GM18517 (cell line): Measurements from ENCODE around the gene SH3GL2.
"Not testable (repeated sequence)": the region's sequence is repeated elsewhere in the genome, so short reads cannot be mapped to it uniquely, and the experiment has no call there.

Source experiments
- ATAC-seq: cut with Tn5 transposase; IDR thresholded peaks from one replicate; pipeline ENCODE4 v1.9.1; 2021; ENCODE audit warnings: mild to moderate bottlenecking, moderate library complexity; ENCODE audit not compliant: unreplicated experiment

Gene SH3GL2

DNA sequence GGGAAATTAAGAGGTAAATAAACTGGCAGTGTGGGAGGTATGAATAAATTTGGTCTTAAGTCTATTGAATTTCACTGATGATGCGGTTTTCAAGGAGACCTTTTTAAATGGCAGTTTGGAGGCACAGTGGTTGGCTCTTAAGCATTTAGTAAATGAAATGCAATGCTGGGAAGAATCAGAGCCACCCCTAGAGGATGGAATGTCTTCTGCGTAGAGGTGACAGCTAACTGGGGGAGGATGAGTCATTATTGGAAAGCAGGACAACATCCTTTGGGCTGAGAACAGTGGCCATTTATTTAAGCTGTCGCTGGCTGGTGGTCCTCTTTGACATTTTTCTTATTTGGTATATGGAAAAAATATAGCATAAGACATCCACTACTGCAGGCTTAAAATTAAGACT is 163.2 kb downstream of the SH3GL2 start:
- ATAC-seq, result no peak

- ATAC-seq, result no peak
Measured at GRCh38 chr9:17744786-17745185, 165.9 kb downstream of the SH3GL2 start.

GRCh38 chr9:17750269-17750668 is 171.4 kb downstream of the SH3GL2 start:
- ATAC-seq, result no peak

- ATAC-seq, result no peak
Measured at GRCh38 chr9:17751486-17751885, 172.6 kb downstream of the SH3GL2 start.

- ATAC-seq, result no peak
Measured at GRCh38 chr9:17752021-17752420, 173.2 kb downstream of the SH3GL2 start.

GRCh38 chr9:17757816-17758215 is 178.9 kb downstream of the SH3GL2 start:
- ATAC-seq, result no peak

- ATAC-seq, result no peak
Measured at GRCh38 chr9:17760250-17760649, 181.4 kb downstream of the SH3GL2 start.

GRCh38 chr9:17761984-17762676 is 183.3 kb downstream of the SH3GL2 start:
- no peak for ATAC-seq

DNA sequence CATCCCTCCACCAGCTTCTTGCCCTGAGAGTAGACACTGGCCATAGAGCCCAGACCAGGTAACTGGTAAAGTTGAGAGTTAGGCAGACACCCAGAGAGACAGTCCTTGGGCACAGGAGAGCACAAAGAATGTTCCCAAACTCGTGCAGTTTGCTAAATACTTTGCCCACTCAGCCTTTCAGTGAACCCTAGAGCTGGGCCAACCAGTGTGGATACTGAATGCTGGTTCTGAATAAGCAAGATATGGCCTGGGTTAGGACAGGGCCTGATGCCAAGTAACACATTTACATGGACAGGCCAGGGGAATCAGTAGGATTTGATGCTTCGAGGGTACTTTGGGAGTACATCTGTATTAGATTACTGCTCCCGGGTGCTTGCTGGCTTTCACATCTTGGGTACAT is 185.4 kb downstream of the SH3GL2 start:
- ATAC-seq, result no peak

GRCh38 chr9:17765131-17765530 is 186.3 kb downstream of the SH3GL2 start:
- ATAC-seq, result not testable (repeated sequence)

DNA sequence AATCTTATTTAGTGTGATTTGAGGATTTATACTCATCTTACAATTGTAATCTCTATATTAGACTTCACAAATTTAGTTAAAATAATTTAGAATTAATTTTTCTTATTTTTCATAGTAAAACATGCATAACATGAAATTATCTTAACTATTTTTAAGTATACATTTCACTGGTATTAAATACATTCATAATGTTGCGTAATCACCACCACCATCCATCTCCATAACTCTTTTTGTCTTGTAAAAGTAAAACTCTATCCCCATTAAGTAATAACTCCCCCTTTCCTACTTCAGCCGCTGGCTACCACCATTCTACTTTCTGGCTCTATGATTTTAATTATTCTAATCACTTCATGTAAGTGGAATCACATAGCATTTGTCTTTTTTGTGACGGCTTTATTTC is 193.4 kb downstream of the SH3GL2 start:
- ATAC-seq, result no peak

GRCh38 chr9:17775656-17776055 is 196.8 kb downstream of the SH3GL2 start:
- ATAC-seq, result no peak

DNA sequence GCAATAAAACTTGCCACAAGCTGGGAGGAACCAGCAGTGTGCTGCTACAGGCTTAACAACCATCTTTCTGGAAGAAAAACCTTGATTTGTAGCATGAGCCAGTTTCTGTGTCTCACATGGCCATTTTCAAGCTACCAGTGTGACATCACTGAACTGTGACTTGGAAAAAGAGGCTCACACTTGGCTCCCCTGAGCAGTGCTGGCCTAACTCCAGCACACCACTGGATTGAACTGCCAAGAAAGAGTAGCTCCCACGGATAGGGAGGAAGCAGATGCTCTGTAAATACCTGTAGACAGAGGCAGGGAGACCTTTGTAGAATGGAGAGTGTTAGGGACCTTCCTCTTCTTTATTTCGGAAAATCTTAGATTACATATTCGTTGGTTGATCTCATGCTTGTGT is 197.9 kb downstream of the SH3GL2 start:
- no peak for ATAC-seq

DNA sequence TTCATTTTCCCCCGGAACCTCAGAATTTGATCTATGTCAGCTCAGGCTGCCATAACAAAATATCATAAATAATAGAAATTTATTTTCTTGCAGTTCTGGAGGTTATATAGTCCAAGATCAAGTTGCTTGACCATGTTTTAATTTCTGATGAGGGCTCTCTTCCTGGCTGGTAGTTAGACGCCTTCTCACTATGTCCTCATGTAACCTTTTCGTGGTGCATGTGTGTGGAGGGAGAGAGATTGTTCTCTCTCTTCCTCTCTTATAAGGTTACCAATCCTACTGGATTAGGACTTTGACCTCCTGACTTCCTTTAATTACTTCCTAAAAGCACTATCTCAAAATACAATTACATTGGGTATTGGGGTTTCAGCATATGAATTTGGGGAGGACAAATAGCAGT is 198.6 kb downstream of the SH3GL2 start:
- ATAC-seq, result no peak

DNA sequence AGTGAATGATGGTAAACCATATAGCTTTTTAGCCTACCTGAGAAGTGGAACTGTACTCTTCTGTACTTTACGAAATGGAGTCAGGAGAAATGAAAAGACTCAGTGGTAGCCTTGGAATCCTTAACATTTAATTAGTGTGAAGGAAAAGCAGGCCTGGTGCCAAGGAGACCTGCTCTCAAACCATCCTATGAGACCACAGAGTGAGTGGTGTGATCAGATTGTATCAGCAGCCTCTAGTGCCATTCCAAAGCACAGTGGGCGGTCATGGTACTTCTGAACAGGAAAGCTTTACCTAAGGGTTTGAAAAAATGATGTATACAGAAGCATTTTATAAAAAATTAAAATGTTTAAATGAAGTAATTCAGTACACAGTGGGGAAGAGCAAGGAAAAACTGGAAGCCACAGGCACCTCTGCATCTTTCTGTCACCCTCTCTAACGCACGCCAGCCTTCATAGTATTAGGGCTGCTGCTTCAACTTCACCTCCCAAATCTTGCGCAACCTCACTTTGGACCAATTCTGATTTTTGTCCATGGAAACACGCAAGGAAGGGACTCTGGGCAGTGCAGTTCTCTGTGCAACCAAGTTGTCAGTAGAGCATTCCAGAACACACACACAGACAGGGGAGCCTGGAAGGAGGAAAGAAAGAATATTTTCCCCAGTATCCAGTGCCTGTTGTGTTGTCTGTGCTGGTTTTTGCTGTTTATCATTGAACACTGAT is 203.7 kb downstream of the SH3GL2 start:
- ATAC-seq, result no peak

- no peak for ATAC-seq
Measured at GRCh38 chr9:17783227-17783626, 204.4 kb downstream of the SH3GL2 start.

DNA sequence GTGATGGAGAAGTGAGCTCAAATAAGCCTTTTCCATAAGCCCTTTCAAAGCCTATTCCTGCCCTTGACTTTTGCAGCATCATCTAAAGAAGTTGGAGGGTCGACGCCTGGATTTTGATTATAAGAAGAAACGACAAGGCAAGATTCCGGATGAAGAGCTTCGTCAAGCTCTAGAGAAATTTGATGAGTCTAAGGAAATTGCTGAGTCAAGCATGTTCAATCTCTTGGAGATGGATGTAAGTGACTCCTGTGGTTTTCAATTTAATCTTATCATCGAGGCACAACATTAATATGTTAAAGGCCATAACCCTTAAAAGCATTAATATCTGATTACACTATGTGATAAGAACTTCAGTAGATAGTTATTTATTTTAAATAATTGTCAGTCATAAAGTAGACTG is 210.4 kb downstream of the SH3GL2 start:
- no peak for ATAC-seq

DNA sequence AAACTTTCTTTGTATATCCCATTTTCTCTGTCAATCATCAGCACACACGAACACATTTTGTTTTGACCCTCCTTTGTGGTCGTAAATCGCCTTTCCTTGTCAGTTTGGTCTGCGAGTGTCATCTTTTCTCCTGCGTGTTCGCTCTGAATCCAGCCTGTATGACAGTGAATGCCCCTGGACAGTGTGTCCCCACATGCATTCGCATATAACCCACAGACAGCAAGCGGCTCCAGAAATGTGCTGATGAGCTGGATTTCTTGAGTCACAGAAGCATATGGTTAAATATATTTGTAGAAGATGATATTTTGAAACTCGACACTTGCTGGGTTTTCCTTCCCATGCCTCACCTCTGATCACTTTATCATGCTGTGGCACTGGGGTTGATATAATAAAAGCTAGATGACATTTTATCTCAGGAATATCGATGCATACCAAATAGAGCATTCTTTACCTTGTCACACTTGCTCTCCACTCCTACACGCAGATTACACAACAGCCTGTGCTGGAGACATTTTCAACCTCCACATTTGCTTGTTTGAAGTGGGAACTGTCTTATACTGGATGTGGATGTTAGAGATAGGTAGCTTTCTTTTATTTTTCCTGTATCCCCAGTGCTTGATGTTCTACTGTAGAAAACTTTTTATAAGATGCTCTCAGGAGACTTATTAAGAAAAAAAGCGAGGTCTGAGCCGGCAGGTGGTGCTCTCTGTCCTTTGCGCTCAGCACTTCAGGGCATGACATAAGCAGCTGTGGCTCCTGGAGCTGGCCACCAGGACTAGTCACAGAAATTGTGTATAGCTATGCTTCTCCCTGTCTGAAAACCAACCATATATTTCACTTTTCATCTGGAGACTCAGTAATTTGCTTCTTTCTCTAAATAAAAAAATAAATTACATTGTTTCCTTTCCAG is 215.1 kb downstream of the SH3GL2 start:
- ATAC-seq, result no peak

DNA sequence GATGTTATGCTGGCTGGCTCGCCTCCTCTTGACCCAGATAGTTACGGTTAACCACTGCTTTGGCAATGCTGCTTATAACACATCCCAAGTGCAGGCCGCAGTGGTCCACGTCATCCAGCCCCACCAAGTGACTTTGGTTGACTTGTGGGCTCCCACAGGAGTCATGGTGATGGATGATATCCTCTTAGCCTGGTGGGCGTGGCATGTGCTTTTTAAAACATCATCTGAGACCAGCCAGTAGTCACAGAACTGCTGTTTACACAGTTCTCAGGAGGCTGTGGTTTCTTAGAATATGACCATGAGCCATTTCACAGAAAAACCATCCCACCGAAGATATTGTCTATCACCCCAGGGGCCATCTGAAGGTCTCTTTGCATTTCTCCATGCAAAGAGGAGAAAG is 216.9 kb downstream of the SH3GL2 start:
- no peak for ATAC-seq

DNA sequence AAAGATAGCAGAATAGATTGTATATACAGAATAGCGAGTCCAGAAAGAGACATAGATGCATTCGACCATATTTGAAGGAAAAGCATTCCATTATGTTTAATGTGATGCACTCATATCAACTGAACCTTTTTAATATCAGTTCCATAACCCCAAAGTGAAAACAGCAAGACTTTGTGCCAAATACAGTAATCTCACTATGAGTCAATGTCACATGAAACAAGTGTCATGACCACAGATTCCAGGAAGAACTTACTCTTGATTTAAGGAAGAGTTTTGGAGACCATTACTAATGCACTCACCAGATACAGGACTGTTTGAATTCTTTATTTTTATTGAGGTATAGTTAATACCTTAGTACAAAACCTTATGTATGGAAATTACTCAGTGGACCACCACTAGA is 220.5 kb downstream of the SH3GL2 start:
- no peak for ATAC-seq

DNA sequence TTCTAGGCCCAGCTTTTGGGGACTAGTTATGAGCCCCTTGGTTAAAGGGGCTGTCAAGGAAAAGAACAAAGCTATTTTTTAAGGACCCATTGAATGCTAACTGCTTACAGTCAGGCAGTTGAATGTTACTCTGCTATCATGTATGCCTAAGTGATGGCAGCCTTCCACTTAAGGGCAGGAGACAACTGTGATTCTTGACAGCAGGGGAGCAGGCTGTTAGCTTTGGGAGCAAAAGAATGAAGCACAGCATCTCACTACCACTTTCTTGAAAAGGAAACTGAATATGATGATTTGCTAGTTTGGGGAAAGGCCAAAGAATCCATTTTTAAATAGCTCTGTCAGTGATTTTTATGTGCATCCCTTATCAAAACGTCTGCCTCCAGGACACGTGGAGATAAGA is 221.6 kb downstream of the SH3GL2 start:
- ATAC-seq, result no peak
